AML-193 (cell line): ENCODE measurements around the gene MGME1.
"Not testable (repeated sequence)": the region's sequence is repeated elsewhere in the genome, so short reads cannot be mapped to it uniquely, and the experiment has no call there.

Experiments used
- DNase-seq, 2 experiments: peaks; one replicate each; lab custom pipeline; 2025; lab: John Stamatoyannopoulos, UW

MGME1 gene

GRCh38 chr20:17960400-17960885, 8.4 kb upstream of the MGME1 start:
- not testable (repeated sequence) for DNase-seq

DNA sequence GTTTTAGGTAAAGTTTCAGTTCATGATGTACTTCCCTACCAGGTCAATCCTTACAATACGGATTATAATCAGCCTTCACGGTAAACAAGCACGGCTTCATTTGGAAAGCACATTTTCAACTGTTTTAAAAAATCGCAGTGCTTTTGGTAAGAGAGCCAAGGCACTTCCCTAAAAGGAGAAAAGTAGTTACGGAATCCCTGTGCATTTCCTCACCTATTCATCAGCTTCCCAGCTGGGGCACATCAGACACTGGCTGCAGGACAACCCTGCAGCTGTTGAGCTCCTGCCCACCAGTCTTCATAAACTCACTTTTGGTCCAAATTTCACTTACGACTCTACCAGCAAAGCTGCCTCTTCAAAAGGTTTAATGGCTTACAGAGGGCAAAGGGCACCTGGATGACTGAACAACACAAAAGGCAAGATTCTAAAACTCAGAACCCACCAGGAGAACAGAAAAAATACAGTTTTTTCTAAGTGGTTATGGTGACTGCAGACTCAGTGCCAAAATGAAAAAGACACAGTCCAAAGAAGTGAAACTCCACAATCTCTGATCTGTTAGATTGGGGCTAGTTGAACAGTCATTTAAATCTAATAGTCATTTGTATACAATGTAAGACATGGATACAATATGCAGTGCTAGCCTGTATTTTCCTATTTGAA, 7.8 kb upstream of the MGME1 start:
- no peak for DNase-seq

DNA sequence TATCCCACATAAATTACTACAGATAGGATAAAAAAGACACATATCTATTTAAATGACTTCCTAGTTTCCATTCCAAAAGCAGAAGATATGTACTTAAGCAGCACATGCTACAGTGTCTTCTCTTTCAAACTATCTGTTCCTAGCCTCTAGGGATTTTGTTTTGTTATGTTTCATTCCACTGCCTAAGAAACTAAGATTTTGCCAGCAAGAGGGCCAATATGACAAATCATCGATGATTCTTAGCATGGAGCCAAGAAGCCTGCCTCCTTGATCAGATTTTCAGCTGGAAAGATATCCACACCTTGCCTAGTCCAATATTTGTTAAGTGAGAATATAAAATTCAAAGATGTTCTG, 7.3 kb upstream of the MGME1 start:
- DNase-seq, result no peak

- DNase-seq, result no peak
These were observed 5.5 kb upstream of the MGME1 start for GRCh38 chr20:17963114-17963897.

- no peak for DNase-seq
These were observed 4.7 kb upstream of the MGME1 start for GRCh38 chr20:17964073-17964472.

DNA sequence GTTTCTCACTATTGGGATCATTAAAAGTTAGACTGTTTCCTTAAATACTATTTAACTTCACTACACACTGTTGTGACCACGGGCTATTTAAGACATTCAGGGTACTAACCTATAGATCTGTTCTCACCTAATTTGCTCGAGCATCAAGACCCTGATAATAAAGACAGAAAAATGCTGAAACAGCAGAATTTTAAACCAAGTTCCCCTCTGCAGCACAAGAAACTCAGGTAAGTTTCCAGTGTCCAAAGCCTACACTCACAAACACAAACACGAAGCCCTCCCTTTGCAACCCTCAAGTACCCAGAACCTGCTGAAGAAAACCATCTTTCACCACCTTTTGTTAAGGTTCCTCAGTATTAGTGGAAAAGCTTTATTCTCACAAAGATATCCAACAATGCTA, 4.2 kb upstream of the MGME1 start:
- DNase-seq, result no peak

GRCh38 chr20:17965042-17965697, 3.6 kb upstream of the MGME1 start:
- peak; percentile 33 to 34 for DNase-seq

- peak; percentile 53 to 67 for DNase-seq
These were observed 2.1 kb upstream of the MGME1 start for GRCh38 chr20:17966432-17967310.

DNA sequence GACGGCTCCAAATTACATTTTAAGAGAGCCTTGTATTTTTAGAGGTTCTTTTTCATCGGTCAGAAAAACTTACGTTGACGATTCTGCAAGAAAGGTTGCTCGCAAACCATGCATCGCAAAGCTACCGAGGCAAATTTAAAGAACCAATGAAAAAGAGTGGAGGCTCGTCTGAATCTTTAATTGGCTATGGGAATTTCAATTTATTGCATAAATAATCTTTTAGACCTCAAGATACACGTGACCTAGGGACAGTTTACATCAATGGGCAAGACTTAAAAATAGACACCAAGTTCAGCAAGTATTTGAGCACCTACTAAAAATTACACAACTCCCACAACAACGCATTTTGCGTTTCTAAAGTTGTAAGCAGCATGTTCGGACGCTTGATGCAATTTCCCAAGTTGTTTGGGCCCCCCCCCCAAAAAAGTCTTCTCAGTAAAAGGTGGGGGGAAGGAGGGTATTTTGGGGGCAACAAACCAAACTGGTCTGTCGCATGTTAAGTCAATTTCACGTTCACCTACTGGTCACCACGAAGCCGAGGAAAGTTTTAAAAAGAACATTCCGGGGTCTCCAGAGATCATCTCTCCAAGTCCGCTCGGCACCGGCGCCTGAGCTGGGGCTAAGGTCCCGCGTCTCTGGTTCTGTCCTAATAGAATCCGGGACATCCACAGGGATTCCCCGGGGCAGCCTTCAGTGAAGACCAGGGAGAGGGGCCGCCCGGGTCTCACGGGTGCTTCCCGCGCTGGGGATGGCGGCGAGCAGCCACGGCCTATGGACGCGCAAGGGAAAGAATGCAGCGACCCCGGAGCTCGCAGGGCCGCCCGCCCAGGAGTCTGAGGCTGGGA, 1.1 kb upstream of the MGME1 start:
- peak; percentile 61 to 62 for DNase-seq

DNA sequence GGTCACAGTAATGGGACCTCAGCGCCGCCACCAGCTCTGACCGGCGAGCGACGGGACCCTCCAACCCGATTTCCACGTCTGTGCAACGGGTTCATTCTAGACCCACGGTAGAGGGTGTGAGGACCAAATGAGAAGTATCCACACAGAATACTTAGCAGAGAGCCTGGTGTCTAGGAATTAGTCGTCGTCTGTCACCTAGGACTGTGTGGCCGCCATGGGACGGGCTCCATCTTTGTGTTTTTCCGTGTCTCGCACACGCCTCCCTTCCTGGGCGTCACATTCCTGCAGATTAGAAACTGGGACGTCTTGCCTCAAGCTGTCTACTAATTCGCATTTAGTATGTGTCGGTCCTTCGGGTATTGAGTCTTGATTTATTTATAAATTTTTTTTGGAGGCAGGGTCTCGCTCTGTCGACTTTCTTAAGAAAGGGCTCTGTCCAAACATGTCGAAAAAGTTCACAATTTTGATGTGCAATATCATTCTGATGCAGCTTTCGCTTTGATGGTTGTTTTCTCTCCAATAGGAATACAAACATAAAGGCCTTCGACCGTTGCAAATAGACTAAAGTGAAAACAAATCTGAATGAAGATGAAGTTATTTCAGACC, 563 bp downstream of the MGME1 start:
- DNase-seq, result no peak

GRCh38 chr20:17969884-17970409, 1.1 kb downstream of the MGME1 start:
- DNase-seq, result peak; percentile 83 to 91

DNA sequence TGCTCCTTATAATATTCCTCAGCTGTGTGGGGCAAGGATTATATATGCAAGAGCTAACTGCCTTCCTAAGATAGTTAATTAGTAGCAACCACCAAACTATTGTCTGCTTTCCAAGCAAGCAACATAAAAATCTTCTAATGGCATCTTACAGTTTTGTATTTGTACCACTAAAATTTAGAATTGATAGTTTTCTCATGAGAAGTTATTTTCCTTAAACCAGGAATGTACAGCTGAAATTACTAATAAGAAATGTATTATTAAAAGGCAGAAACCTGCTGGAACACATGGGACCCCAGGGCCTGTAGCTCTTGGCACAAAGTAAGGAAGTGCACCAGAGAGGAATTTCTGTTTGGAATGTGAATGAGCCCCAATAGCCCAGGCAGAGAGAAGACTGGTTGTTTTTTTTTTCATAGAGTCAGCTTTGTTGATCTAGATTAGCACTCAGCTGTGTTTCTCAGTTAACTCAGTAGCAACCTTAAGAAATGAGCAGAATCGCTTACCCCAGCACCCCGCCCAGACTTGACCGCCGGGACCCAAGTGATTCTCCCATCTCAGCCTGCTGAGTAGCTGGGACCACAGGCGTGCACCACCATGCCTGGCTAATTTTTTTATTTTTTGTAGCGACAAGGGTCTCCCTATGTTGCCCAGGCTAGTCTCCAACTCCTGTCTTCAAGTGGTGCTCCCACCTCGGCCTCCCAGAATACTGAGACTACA, 2.6 kb downstream of the MGME1 start:
- DNase-seq, result no peak

DNA sequence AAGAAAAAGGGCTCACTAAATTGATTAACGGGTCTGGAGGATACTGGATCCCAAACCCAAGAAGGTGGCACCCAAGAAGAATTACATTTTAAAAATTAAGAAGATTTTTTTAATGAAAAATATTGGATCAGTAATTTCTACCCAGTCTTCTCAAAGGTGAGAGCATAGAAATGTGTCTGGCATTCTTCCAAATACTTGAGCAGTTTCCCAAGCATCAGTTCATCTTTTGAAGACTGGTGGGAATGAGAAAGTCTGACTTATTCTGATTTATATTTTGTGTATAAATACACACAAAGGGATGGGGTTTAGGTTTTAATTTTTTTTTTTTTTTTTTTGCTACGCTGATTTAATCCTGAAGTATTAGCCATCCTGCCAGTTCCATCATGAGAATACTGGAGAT, 3.3 kb downstream of the MGME1 start:
- no peak for DNase-seq

DNA sequence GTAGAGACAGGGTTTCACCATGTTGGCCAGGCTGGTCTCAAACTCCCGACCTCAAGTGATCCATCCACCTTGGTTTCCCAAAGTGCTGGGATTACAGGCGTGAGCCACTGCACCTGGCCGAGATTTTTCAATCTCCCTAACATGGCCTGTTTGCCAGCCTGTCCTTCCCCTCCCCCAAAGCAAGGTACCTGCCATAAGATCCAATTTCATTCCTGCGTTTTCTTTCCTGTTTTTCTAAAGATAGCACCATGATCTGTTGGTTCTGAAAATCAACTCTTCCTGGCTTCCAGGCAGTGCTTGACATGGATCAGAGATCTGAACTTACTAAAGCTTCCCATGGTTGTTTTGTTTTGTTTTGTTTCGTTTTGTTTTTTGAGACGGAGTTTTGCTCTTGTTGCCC, 7.5 kb downstream of the MGME1 start:
- DNase-seq, result no peak

GRCh38 chr20:17985388-17986018, 16.7 kb downstream of the MGME1 start:
- peak; percentile 44 to 46 for DNase-seq

- no peak for DNase-seq
These were observed 19.2 kb downstream of the MGME1 start for GRCh38 chr20:17987988-17988387.

- DNase-seq, result no peak
These were observed 21.6 kb downstream of the MGME1 start for GRCh38 chr20:17990278-17990972.

DNA sequence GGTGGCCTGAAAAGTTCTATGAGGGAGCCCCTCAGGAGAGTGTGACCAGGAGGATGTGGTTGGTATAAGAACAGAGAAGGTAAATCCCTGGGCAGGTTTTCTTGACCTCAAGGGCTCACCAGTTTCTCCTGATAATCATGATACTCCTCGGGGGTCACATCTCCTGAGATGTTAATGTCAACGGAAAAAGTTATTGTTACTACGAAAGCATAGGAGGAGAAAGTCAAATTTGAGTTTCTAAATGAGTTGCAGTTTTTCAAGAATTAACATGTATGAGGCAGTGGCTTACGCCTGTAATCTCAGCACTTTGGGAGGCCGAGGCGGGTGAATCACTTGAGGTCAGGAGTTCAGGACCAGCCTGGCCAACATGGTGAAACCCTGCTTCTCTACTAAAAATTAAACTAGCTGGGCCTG, 23.4 kb downstream of the MGME1 start:
- DNase-seq, result no peak
